Endothelial cell (in vitro differentiated cells): ENCODE results near the gene SLC39A3. TPM values are rescaled to one million over a fixed set of nuclear protein-coding genes. Genes with fewer than 3 reads are reported as not detected.
"Not testable (repeated sequence)": the region's sequence is repeated elsewhere in the genome, so short reads cannot be mapped to it uniquely, and the experiment has no call there.

Experiments used
- DNase-seq: peaks from one replicate; pipeline ENCODE4 v3.0.0; 2021; ENCODE audit warnings: low spot score
- H3K27ac Mint-ChIP-seq: one replicate; pipeline ENCODE4 v1.8.0; 2021; ENCODE audit warnings: mixed read lengths, inconsistent platforms; ENCODE audit not compliant: unreplicated experiment
- H3K27me3 Mint-ChIP-seq: one replicate; pipeline ENCODE4 v1.8.0; 2021; ENCODE audit warnings: mild to moderate bottlenecking, moderate library complexity, mixed read lengths, inconsistent platforms; ENCODE audit not compliant: unreplicated experiment
- H3K36me3 Mint-ChIP-seq: one replicate; pipeline ENCODE4 v1.8.0; 2021; ENCODE audit warnings: mild to moderate bottlenecking, low read depth, mixed read lengths, inconsistent platforms; ENCODE audit not compliant: unreplicated experiment
- H3K4me1 Mint-ChIP-seq: one replicate; pipeline ENCODE4 v1.8.0; 2021; ENCODE audit warnings: mild to moderate bottlenecking, mixed read lengths, inconsistent platforms; ENCODE audit not compliant: unreplicated experiment
- H3K4me3 Mint-ChIP-seq: one replicate; pipeline ENCODE4 v1.8.0; 2021; ENCODE audit warnings: mild to moderate bottlenecking, mixed read lengths, inconsistent platforms; ENCODE audit not compliant: unreplicated experiment
- H3K9me3 Mint-ChIP-seq: one replicate; pipeline ENCODE4 v1.8.0; 2021; ENCODE audit warnings: mixed read lengths, inconsistent platforms; ENCODE audit not compliant: unreplicated experiment
- total RNA-seq: library from RNA; stranded (reverse); fragmentation: NEBNext Ultra II Directional; extraction: Animal tissue kit (Norgen Biotek cat#: 25700); gene quantifications from one replicate; pipeline ENCODE4 v1.2.1, GENCODE V29; 2021; ENCODE audit not compliant: unreplicated experiment
- TF ChIP-seq, protein P1 (sequence below): fragments of 200-600 bp; sonication (generic); IDR thresholded peaks from one replicate; pipeline ENCODE4 v1.5.0; 2021; ENCODE audit warnings: antibody characterized with exemption; ENCODE audit not compliant: unreplicated experiment

SLC39A3 gene
- total RNA-seq, 1 donor from 2014 or later: 28.7 TPM

DNA sequence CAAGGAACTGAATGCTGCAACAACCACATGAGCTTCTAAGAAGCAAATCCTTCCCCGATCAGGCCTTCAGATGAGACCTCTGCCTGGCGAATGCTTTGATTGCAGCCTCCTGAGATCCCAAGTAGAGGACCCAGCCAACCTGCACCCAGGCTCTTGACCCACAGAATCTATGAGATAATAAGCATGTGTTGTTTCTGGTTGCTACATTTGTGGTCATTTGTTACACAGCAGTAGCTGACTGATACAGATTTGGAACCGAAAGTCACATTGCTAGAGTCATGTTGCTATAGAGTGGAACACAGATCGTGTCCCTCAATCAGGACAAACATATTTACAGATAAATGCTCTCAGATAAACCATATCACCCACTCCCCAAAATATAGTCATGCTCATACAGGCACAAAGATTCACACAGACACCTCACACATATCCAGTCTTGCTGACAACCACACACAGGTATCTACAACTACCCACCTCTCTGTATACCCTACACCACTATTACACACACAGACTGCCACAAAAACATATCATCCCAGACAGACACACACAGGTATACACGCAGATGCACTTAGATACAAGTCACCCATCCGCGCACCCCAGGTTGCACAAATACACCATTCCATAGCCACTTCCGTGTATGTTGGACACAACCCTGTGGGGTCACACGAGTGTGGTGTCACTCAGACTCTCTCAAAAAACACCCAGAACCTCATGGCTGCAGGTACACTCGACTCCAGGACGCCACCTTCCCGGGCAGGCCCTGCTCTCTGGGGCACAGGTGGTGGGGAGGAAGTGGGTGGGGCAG, 24.1 kb downstream of the SLC39A3 start:
- Mint-ChIP-seq H3K9me3 (no peaks in the 10 kb centered on the region), H3K27me3 (peaks cover 8% of the 10 kb centered on the region), H3K4me3 (no peak overlapping the region), H3K27ac (no peak overlapping the region), H3K36me3 (peaks cover 8% of the 10 kb centered on the region), H3K4me1 (no peaks in the 10 kb centered on the region)
- DNase-seq: no peak
- TF ChIP-seq, protein P1, sequence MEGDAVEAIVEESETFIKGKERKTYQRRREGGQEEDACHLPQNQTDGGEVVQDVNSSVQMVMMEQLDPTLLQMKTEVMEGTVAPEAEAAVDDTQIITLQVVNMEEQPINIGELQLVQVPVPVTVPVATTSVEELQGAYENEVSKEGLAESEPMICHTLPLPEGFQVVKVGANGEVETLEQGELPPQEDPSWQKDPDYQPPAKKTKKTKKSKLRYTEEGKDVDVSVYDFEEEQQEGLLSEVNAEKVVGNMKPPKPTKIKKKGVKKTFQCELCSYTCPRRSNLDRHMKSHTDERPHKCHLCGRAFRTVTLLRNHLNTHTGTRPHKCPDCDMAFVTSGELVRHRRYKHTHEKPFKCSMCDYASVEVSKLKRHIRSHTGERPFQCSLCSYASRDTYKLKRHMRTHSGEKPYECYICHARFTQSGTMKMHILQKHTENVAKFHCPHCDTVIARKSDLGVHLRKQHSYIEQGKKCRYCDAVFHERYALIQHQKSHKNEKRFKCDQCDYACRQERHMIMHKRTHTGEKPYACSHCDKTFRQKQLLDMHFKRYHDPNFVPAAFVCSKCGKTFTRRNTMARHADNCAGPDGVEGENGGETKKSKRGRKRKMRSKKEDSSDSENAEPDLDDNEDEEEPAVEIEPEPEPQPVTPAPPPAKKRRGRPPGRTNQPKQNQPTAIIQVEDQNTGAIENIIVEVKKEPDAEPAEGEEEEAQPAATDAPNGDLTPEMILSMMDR: no peak

DNA sequence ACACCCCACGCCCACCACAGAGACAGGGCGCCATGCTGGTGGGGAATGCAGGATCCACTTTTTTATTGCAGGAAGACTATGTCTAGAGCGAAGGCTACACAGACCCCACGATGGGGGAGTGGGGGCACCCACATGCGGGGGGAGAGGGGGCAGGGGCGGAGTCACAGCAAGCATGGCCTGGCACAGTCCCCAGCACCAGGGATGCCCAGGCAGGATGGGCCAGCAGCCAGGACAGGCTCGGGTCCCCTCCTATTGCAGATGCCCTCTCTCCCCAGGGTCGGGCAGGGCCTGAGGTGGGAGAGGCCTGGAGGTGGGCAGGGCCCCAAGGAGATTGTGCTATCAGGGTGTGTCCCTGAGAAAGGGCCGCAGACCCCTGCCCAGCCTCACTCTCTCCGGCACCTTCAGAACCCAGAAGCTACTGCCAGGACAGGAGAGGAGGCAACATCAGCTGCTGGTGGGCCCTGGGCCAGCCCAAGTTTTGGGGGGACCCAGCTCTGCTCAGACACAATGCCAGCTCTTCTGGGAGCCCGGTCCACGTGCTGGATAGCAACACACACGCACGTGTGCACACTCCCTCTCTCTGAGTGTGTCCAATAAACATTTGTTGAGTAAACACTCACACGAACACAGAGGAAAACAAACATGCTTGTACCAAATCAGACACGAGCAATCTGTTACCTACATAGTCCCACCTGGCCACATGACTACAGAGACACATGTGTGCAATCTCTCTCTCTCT, 25.1 kb downstream of the SLC39A3 start:
- H3K4me1 Mint-ChIP-seq: no peaks in the 10 kb centered on the region
- H3K4me3 Mint-ChIP-seq: peak overlapping the region; percentile 65
- peaks cover 8% of the 10 kb centered on the region for H3K36me3 Mint-ChIP-seq
- peak overlapping the region; percentile 37 for H3K27ac Mint-ChIP-seq
- no peak for DNase-seq
- H3K27me3 Mint-ChIP-seq: peaks cover 8% of the 10 kb centered on the region
- no peaks in the 10 kb centered on the region for H3K9me3 Mint-ChIP-seq
- TF ChIP-seq, protein P1: no peak

DNA sequence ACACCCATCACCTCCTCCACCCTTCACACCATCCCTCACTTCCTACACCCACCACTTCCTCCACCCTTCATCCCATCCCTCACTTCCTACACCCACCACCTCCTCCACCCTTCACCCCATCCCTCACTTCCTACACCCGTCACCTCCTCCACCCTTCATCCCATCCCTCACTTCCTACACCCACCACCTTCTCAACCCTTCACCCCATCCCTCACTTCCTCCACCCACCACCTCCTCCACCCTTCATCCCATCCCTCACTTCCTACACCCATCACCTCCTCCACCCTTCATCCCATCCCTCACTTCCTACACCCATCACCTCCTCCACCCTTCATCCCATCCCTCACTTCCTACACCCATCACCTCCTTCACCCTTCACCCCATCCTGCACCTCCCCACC, 25.7 kb downstream of the SLC39A3 start:
- not testable (repeated sequence) for H3K9me3 Mint-ChIP-seq

DNA sequence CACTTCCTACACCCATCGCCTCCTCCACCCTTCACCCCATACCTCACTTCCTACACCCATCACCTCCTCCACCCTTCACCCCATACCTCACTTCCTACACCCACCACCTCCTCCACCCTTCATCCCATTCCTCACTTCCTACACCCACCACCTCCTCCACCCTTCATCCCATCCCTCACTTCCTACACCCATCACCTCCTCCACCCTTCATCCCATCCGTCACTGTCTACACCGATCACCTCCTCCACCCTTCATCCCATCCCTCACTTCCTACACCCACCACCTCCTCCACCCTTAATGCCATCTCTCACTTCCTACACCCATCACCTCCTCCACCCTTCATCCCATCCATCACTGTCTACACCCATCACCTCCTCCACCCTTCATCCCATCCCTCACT, 26.6 kb downstream of the SLC39A3 start:
- H3K27ac Mint-ChIP-seq, DNase-seq, H3K36me3 Mint-ChIP-seq, H3K4me1 Mint-ChIP-seq, H3K27me3 Mint-ChIP-seq, H3K4me3 Mint-ChIP-seq, H3K9me3 Mint-ChIP-seq: not testable (repeated sequence)

More for the DNA sequence above, 25.7 kb downstream of the SLC39A3 start:
- not testable (repeated sequence) for H3K36me3 Mint-ChIP-seq, DNase-seq, H3K27me3 Mint-ChIP-seq, H3K4me3 Mint-ChIP-seq, H3K27ac Mint-ChIP-seq, H3K4me1 Mint-ChIP-seq

DNA sequence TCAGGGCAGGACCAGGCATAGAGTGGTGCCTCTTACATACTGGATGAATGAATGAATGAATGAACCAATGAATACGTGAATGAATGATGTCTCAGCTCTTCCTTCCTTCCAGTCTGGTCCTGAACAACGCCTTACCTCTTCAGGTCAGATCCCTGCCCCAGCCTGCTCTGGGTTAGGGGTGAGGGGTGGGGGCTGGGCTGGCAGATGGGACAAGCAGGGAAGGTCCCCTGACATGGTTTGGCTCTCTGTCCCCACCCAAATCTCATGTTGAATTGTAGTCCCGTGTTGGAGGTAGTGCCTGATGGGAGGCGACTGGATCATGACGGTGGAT, 28.0 kb downstream of the SLC39A3 start:
- H3K4me1 Mint-ChIP-seq: no peaks in the 10 kb centered on the region
- no peak for DNase-seq
- H3K9me3 Mint-ChIP-seq: no peaks in the 10 kb centered on the region
- TF ChIP-seq, protein P1: no peak
- peaks cover 8% of the 10 kb centered on the region for H3K36me3 Mint-ChIP-seq
- no peak overlapping the region for H3K4me3 Mint-ChIP-seq
- H3K27ac Mint-ChIP-seq: no peak overlapping the region
- peaks cover 6% of the 10 kb centered on the region for H3K27me3 Mint-ChIP-seq
